HepG2 (cell line): ENCODE data around the gene TOB1. TPM values are rescaled to one million over a fixed set of nuclear protein-coding genes. Genes with fewer than 3 reads are reported as not detected.

ENCODE experiments used
- BHLHE40 ChIP-seq: IDR thresholded peaks from 2 replicates; pipeline ENCODE4 v1.6.1; 2011; ENCODE audit warnings: low read length, improper control_type of control experiment
- CHD4 ChIP-seq: fragments of 200-600 bp; sonication (generic); IDR thresholded peaks from 2 replicates; pipeline ENCODE4 v1.7.0; 2017; ENCODE audit warnings: mild to moderate bottlenecking, low read length, borderline replicate concordance
- CSRNP2 ChIP-seq: sonication (generic); formaldehyde crosslinking; conservative IDR thresholded peaks from 2 replicates; pipeline ENCODE4 v1.8.0; 2022; ENCODE audit warnings: low read depth, missing genetic modification reagents
- FOXA1 ChIP-seq, 2 experiments: fragments of 450-650 bp in 1 of 2; sonication (generic) in 1 of 2; formaldehyde crosslinking in 1 of 2; IDR thresholded peaks; 2 replicates each; pipeline versions ENCODE4 v1.4.0 to v1.6.1; 2016 to 2020; ENCODE audit warnings: missing genetic modification reagents in 1 of 2
- FOXK2 ChIP-seq: fragments of 450-650 bp; IDR thresholded peaks from 2 replicates; pipeline ENCODE4 v1.6.1; 2016
- GTF2F1 ChIP-seq: fragments of 150-350 bp; IDR thresholded peaks from 2 replicates; pipeline ENCODE4 v1.6.1; 2014; ENCODE audit warnings: low read length
- GTF3A ChIP-seq: sonication (generic); formaldehyde crosslinking; conservative IDR thresholded peaks from 2 replicates; pipeline ENCODE4 v1.4.0; 2020; ENCODE audit warnings: mild to moderate bottlenecking, missing genetic modification reagents
- IRF1 ChIP-seq: sonication (generic); formaldehyde crosslinking; IDR thresholded peaks from 2 replicates; pipeline ENCODE4 v1.4.0; 2020; ENCODE audit warnings: low read depth, mild to moderate bottlenecking, missing genetic modification reagents
- MAF1 ChIP-seq: sonication (generic); formaldehyde crosslinking; IDR thresholded peaks from 2 replicates; pipeline ENCODE4 v1.5.0; 2020; ENCODE audit warnings: missing genetic modification reagents, borderline replicate concordance
- MLX ChIP-seq: IDR thresholded peaks from 2 replicates; pipeline ENCODE4 v1.6.1; 2016
- MLXIP ChIP-seq: sonication (generic); formaldehyde crosslinking; IDR thresholded peaks from 2 replicates; pipeline ENCODE4 v1.9.0; 2021; ENCODE audit warnings: missing genetic modification reagents, borderline replicate concordance
- MXD1 ChIP-seq: sonication (generic); formaldehyde crosslinking; IDR thresholded peaks from 2 replicates; pipeline ENCODE4 v1.4.0; 2020; ENCODE audit warnings: mild to moderate bottlenecking, missing genetic modification reagents
- NFATC3 ChIP-seq: sonication (generic); formaldehyde crosslinking; IDR thresholded peaks from 2 replicates; pipeline ENCODE4 v1.5.1; 2020; ENCODE audit warnings: mild to moderate bottlenecking, missing genetic modification reagents
- NFYC ChIP-seq: IDR thresholded peaks from 2 replicates; pipeline ENCODE4 v1.6.1; 2016; ENCODE audit warnings: missing genetic modification reagents, missing compliant biosample characterization
- POLR2AphosphoS5 ChIP-seq: IDR thresholded peaks from 2 replicates; pipeline ENCODE4 v1.6.1; 2012; ENCODE audit warnings: low read depth, low read length
- PRMT3 ChIP-seq: sonication (generic); formaldehyde crosslinking; IDR thresholded peaks from 2 replicates; pipeline ENCODE4 v1.8.1; 2022; ENCODE audit warnings: low read depth, mild to moderate bottlenecking, moderate library complexity, missing genetic modification reagents, borderline replicate concordance
- XBP1 ChIP-seq: sonication (generic); formaldehyde crosslinking; IDR thresholded peaks from 2 replicates; pipeline ENCODE4 v1.5.0; 2020; ENCODE audit warnings: missing genetic modification reagents
- ZGPAT ChIP-seq: IDR thresholded peaks from 2 replicates; pipeline ENCODE4 v1.6.1; 2016; ENCODE audit warnings: mild to moderate bottlenecking
- ZKSCAN5 ChIP-seq: sonication (generic); formaldehyde crosslinking; IDR thresholded peaks from 2 replicates; pipeline ENCODE4 v1.5.1; 2020; ENCODE audit warnings: mild to moderate bottlenecking, missing genetic modification reagents
- ZNF17 ChIP-seq: sonication (generic); formaldehyde crosslinking; IDR thresholded peaks from 2 replicates; pipeline ENCODE4 v1.5.0; 2020; ENCODE audit warnings: mild to moderate bottlenecking, missing genetic modification reagents
- ZNF510 ChIP-seq: sonication (generic); formaldehyde crosslinking; IDR thresholded peaks from 2 replicates; pipeline ENCODE4 v1.4.0; 2020; ENCODE audit warnings: low read depth, mild to moderate bottlenecking, missing genetic modification reagents
- ZNF563 ChIP-seq: sonication (generic); formaldehyde crosslinking; IDR thresholded peaks from 2 replicates; pipeline ENCODE4 v1.8.0; 2022; ENCODE audit warnings: mild to moderate bottlenecking, moderate library complexity, missing genetic modification reagents
- polyA plus RNA-seq, 8 experiments: library from polyadenylated mRNA; depleted of rRNA in 3 of 8; stranded (reverse) in 7 of 8; unstranded in 1 of 8; fragments of >200 nt; fragmentation: Illumina TruSeq in 4 of 8; extraction: Trizol in 4 of 8; gene quantifications; 2 replicates each; pipeline versions ENCODE4 v1.2.1 to v1.2.3, GENCODE V29; 2011 to 2016; ENCODE audit warnings: low read depth in 4 of 8, missing spikeins in 1 of 8, mixed read lengths in 1 of 8; ENCODE audit not compliant: insufficient read depth in 1 of 8
- total RNA-seq, 5 experiments: library from RNA; depleted of rRNA; stranded (reverse); fragments of >200 nt; fragmentation: Illumina TruSeq; extraction: Trizol; gene quantifications; 2 replicates each; pipeline ENCODE4 v1.2.3, GENCODE V29; 2016; ENCODE audit warnings: low read depth in 1 of 5

TOB1 gene
- total and polyA plus RNA-seq, 2 of the 13 experiments (the other 11 are each of a cell fraction or from before 2014, with no cell fraction given) = 21.9 to 57.7 TPM

GRCh38 chr17:50866261-50866949 lies at the start of gene TOB1 (continued):
- no peak for TF ChIP-seq CSRNP2
- TF ChIP-seq ZNF563 (CRISPR knock-in tag) = peak; percentile 46; the same call in 1 of the 2 replicates
- TF ChIP-seq MLXIP = no peak
- peak; percentile 93 for TF ChIP-seq GTF2F1
- TF ChIP-seq NFATC3 (CRISPR knock-in tag) = no peak; the same call in 1 of the 2 replicates
- peak; percentile 85; the same call in 1 of the 2 replicates for TF ChIP-seq PRMT3 (CRISPR knock-in tag)
- peak; percentile 83; the same call in 1 of the 2 replicates for TF ChIP-seq MAF1 (CRISPR knock-in tag)
- peak; percentile 81 for TF ChIP-seq ZGPAT (CRISPR knock-in tag)
- peak; percentile 23; the same call in 1 of the 2 replicates for TF ChIP-seq XBP1 (CRISPR knock-in tag)
- no peak for TF ChIP-seq IRF1 (CRISPR knock-in tag)
- TF ChIP-seq MXD1 (CRISPR knock-in tag) = peak; percentile 84
- TF ChIP-seq CHD4 = no peak
- TF ChIP-seq ZNF17 (CRISPR knock-in tag) = no peak
- TF ChIP-seq GTF3A (CRISPR knock-in tag) = peak; percentile 74; the same call in 1 of the 2 replicates
- TF ChIP-seq POLR2AphosphoS5 = peak; percentile 98
- TF ChIP-seq FOXK2 = no peak
- no peak for TF ChIP-seq FOXA1 (IDR thresholded peaks at IDR 0.05)
- TF ChIP-seq FOXA1 (CRISPR knock-in tag; IDR thresholded peaks at IDR 0.05) = peak; percentile 11; the same call in 1 of the 2 replicates
- peak; percentile 57; the same call in 1 of the 2 replicates for TF ChIP-seq ZKSCAN5 (CRISPR knock-in tag)
- TF ChIP-seq BHLHE40 = 0 out of 2 replicates have a peak, but pooled peaks have one; percentile 35
- TF ChIP-seq NFYC = peak; percentile 71
- peak; percentile 83 for TF ChIP-seq ZNF510 (CRISPR knock-in tag)
- TF ChIP-seq MLX (CRISPR knock-in tag) = peak; percentile 62
